H9 (cell line): ENCODE results near the gene ARMC9. TPM values are rescaled to one million over a fixed set of nuclear protein-coding genes. Genes with fewer than 3 reads are reported as not detected.

Experiments
- DNase-seq: peaks from one replicate; pipeline ENCODE4 v3.0.0-alpha.2; 2017
- H2AFZ ChIP-seq: one replicate; pipeline ENCODE4 v1.6.1; 2013; ENCODE audit warnings: mild to moderate bottlenecking, low read length, control low read depth, moderate library complexity
- H2AK5ac ChIP-seq: 2 replicates; pipeline ENCODE4 v1.6.1; 2013; ENCODE audit warnings: low read length, control low read depth, mixed read lengths; ENCODE audit not compliant: insufficient read length
- H2BK120ac ChIP-seq: one replicate; pipeline ENCODE4 v1.6.1; 2013; ENCODE audit warnings: low read depth, mild to moderate bottlenecking, low read length, control low read depth, inconsistent platforms; ENCODE audit not compliant: poor library complexity, severe bottlenecking
- H2BK12ac ChIP-seq: 2 replicates; pipeline ENCODE4 v1.6.1; 2013; ENCODE audit warnings: low read length, control low read depth, mixed read lengths, low read depth; ENCODE audit not compliant: insufficient read length
- H2BK15ac ChIP-seq: 2 replicates; pipeline ENCODE4 v1.6.1; 2013; ENCODE audit warnings: low read depth, low read length, control low read depth
- H2BK20ac ChIP-seq: one replicate; pipeline ENCODE4 v1.6.1; 2013; ENCODE audit warnings: low read depth, mild to moderate bottlenecking, low read length, control low read depth, inconsistent platforms; ENCODE audit not compliant: poor library complexity, severe bottlenecking
- H2BK5ac ChIP-seq: 2 replicates; pipeline ENCODE4 v1.6.1; 2013; ENCODE audit warnings: low read length, control low read depth, mixed read lengths; ENCODE audit not compliant: insufficient read length
- H3K14ac ChIP-seq: 2 replicates; pipeline ENCODE4 v1.6.1; 2013; ENCODE audit warnings: low read length, control low read depth; ENCODE audit not compliant: insufficient read depth
- H3K18ac ChIP-seq: 2 replicates; pipeline ENCODE4 v1.6.1; 2013; ENCODE audit warnings: low read depth, mild to moderate bottlenecking, mixed read lengths, low read length, control low read depth; ENCODE audit not compliant: insufficient read length
- H3K23ac ChIP-seq: 2 replicates; pipeline ENCODE4 v1.6.1; 2013; ENCODE audit warnings: low read length, control low read depth, mixed read lengths, low read depth; ENCODE audit not compliant: insufficient read length
- H3K23me2 ChIP-seq: 2 replicates; pipeline ENCODE4 v1.6.1; 2013; ENCODE audit warnings: low read depth, mild to moderate bottlenecking, mixed read lengths, low read length, control low read depth; ENCODE audit not compliant: insufficient read length, poor library complexity, severe bottlenecking
- H3K27ac ChIP-seq: 2 replicates; pipeline ENCODE4 v1.5.1; 2013; ENCODE audit warnings: low read length, control low read depth, mixed read lengths, low read depth; ENCODE audit not compliant: insufficient read length
- H3K27me3 ChIP-seq: 2 replicates; pipeline ENCODE4 v1.6.1; 2013; ENCODE audit warnings: low read length, control low read depth, inconsistent platforms; ENCODE audit not compliant: insufficient read depth
- H3K4ac ChIP-seq: 2 replicates; pipeline ENCODE4 v1.6.1; 2013; ENCODE audit warnings: low read depth, mild to moderate bottlenecking, control low read depth, inconsistent platforms, low read length, moderate library complexity
- H3K4me1 ChIP-seq: 2 replicates; pipeline ENCODE4 v1.6.1; 2013; ENCODE audit warnings: low read length, control low read depth, inconsistent platforms; ENCODE audit not compliant: insufficient read depth
- H3K4me2 ChIP-seq: 2 replicates; pipeline ENCODE4 v1.6.1; 2013; ENCODE audit warnings: low read length, control low read depth, mixed read lengths; ENCODE audit not compliant: insufficient read length, insufficient read depth
- H3K56ac ChIP-seq: 2 replicates; pipeline ENCODE4 v1.6.1; 2013; ENCODE audit warnings: low read depth, mild to moderate bottlenecking, mixed read lengths, low read length, control low read depth; ENCODE audit not compliant: insufficient read length
- H3K79me1 ChIP-seq: 2 replicates; pipeline ENCODE4 v1.6.1; 2013; ENCODE audit warnings: low read depth, mild to moderate bottlenecking, moderate library complexity, low read length, control low read depth, inconsistent platforms; ENCODE audit not compliant: insufficient read depth, poor library complexity, severe bottlenecking
- H3K79me2 ChIP-seq: 2 replicates; pipeline ENCODE4 v1.6.1; 2013; ENCODE audit warnings: low read length, control low read depth, inconsistent platforms; ENCODE audit not compliant: insufficient read depth
- H3K9ac ChIP-seq: 2 replicates; pipeline ENCODE4 v1.6.1; 2013; ENCODE audit warnings: low read length, control low read depth, mixed read lengths; ENCODE audit not compliant: insufficient read length; ENCODE audit errors: extremely low read depth
- H3K9me3 ChIP-seq: one replicate; pipeline ENCODE4 v1.6.1; 2013; ENCODE audit warnings: low read depth, low read length, inconsistent platforms; ENCODE audit not compliant: control insufficient read depth
- H3T11ph ChIP-seq: one replicate; pipeline ENCODE4 v1.6.1; 2013; ENCODE audit warnings: mild to moderate bottlenecking, low read length, control low read depth, inconsistent platforms
- H4K20me1 ChIP-seq: one replicate; pipeline ENCODE4 v1.6.1; 2013; ENCODE audit not compliant: control insufficient read depth, insufficient read length, insufficient read depth
- H4K5ac ChIP-seq: 2 replicates; pipeline ENCODE4 v1.6.1; 2013; ENCODE audit warnings: low read depth, mild to moderate bottlenecking, mixed read lengths, low read length, control low read depth; ENCODE audit not compliant: insufficient read length
- H4K8ac ChIP-seq: replicated peaks from 2 replicates; pipeline ENCODE4 v1.6.1; 2013; ENCODE audit warnings: low read length, control low read depth, mixed read lengths, low read depth; ENCODE audit not compliant: insufficient read length
- H4K91ac ChIP-seq: 2 replicates; pipeline ENCODE4 v1.6.1; 2013; ENCODE audit warnings: low read depth, mild to moderate bottlenecking, moderate library complexity, mixed read lengths, low read length, control low read depth; ENCODE audit not compliant: insufficient read length
- H3K27ac Mint-ChIP-seq, 3 experiments: 2 replicates in 2 of 3; 3 replicates in 1 of 3; pipeline ENCODE4 v1.8.0; 2020 to 2021; ENCODE audit warnings: mixed read lengths in 3 of 3, mild to moderate bottlenecking in 1 of 3, moderate library complexity in 1 of 3
- H3K27me3 Mint-ChIP-seq: 2 replicates; pipeline ENCODE4 v1.8.0; 2021; ENCODE audit warnings: low read depth, mild to moderate bottlenecking, moderate library complexity, mixed read lengths
- H3K36me3 Mint-ChIP-seq, 3 experiments: 2 replicates in 2 of 3; 3 replicates in 1 of 3; pipeline ENCODE4 v1.8.0; 2020 to 2021; ENCODE audit warnings: low read depth in 3 of 3, mixed read lengths in 3 of 3; ENCODE audit not compliant: insufficient read depth in 1 of 3
- H3K4me1 Mint-ChIP-seq, 2 experiments: 2 replicates each; pipeline ENCODE4 v1.8.0; 2020; ENCODE audit warnings: mixed read lengths in 2 of 2
- H3K4me3 Mint-ChIP-seq, 2 experiments: 2 replicates in 1 of 2; 3 replicates in 1 of 2; pipeline ENCODE4 v1.8.0; 2020 to 2021; ENCODE audit warnings: mild to moderate bottlenecking in 2 of 2, mixed read lengths in 2 of 2, moderate library complexity in 1 of 2
- H3K9me3 Mint-ChIP-seq, 2 experiments: 2 replicates in 1 of 2; 3 replicates in 1 of 2; pipeline ENCODE4 v1.8.0; 2020; ENCODE audit warnings: mild to moderate bottlenecking in 2 of 2, mixed read lengths in 2 of 2, moderate library complexity in 1 of 2
- CTCF ChIP-seq: fragments of 200-600 bp; sonication (generic); conservative IDR thresholded peaks from 3 replicates; pipeline ENCODE4 v1.8.0; 2021; ENCODE audit warnings: antibody characterized with exemption, mild to moderate bottlenecking
- WGBS: extraction: QIAGEN DNeasy Blood & Tissue Kit; methylation state at CpG from one replicate; pipeline ENCODE4 v1.1.7; 2013; ENCODE audit warnings: missing lambda C conversion rate, low lambda C conversion rate, mixed read lengths; ENCODE audit not compliant: insufficient read length; ENCODE audit errors: extremely low coverage; 5-methylcytosine and 5-hydroxymethylcytosine counted together
- total RNA-seq: library from RNA; stranded (reverse); gene quantifications from 2 replicates; pipeline ENCODE4 v1.2.1, GENCODE V29; 2021

The ARMC9 gene
- total RNA-seq, 1 experiment from 2014 or later, result 37.6 TPM

- H3K79me2 ChIP-seq, result no peaks in the 10 kb centered on the region
- no peak overlapping the region for H2BK20ac ChIP-seq
- H3K23me2 ChIP-seq, result peaks cover 9% of the 10 kb centered on the region
- no peaks in the 10 kb centered on the region for H3K79me1 ChIP-seq
- H4K8ac ChIP-seq, result no peak overlapping the region
- no peak overlapping the region for H3K56ac ChIP-seq
- peaks cover 3 to 12% (median 7%) of the 10 kb centered on the region in 3 experiments; a peak in 5 of 7 replicates for H3K36me3 Mint-ChIP-seq
- no peaks in the 10 kb centered on the region for H4K20me1 ChIP-seq
- H3K9ac ChIP-seq, result no peak overlapping the region
- no peak overlapping the region for H3K18ac ChIP-seq
- no peak overlapping the region for H4K91ac ChIP-seq
- H2BK15ac ChIP-seq, result no peak overlapping the region
- peak overlapping the region; percentile 62 to 77 for H3K4me3 Mint-ChIP-seq
- no CpG with 5 or more reads among the region's 3 CpGs for WGBS
- peaks cover 9% of the 10 kb centered on the region; the same call in 1 of the 2 replicates for H3K4me1 ChIP-seq
- H2BK5ac ChIP-seq, result no peak overlapping the region
- H3K14ac ChIP-seq, result peak overlapping the region; percentile 11; the same call in 1 of the 2 replicates
- no peak overlapping the region for H3T11ph ChIP-seq
- DNase-seq, result no peak
- TF ChIP-seq CTCF, result no peak
- peaks cover 16 to 26% of the 10 kb centered on the region in 2 experiments for H3K9me3 Mint-ChIP-seq
- peaks cover 51 to 56% of the 10 kb centered on the region in 2 experiments for H3K4me1 Mint-ChIP-seq
- no peak overlapping the region for H4K5ac ChIP-seq
- no peak overlapping the region for H2BK120ac ChIP-seq
- no peak overlapping the region for H3K23ac ChIP-seq
- no peaks in the 10 kb centered on the region for H3K27me3 ChIP-seq
- no peaks in the 10 kb centered on the region; the same call in 1 of the 2 replicates for H3K27me3 Mint-ChIP-seq
- H3K9me3 ChIP-seq, result no peaks in the 10 kb centered on the region
- H3K4me2 ChIP-seq, result peak overlapping the region; percentile 63
- H3K4ac ChIP-seq, result no peak overlapping the region
- H3K27ac ChIP-seq, result peak overlapping the region; percentile 68
- peak overlapping the region; percentile 100 for H3K27ac Mint-ChIP-seq
- no peak overlapping the region for H2BK12ac ChIP-seq
- no peak overlapping the region for H2AFZ ChIP-seq
- no peak overlapping the region for H2AK5ac ChIP-seq
Observed at GRCh38 chr2:231411237-231411636, 212.8 kb downstream of the ARMC9 start.
